Lung (tissue), 12 donors: ENCODE results near the gene TLE1. TPM values are rescaled to one million over a fixed set of nuclear protein-coding genes. Genes with fewer than 3 reads are reported as not detected.

ENCODE experiments used
- ATAC-seq: fragments of 200-7000 bp; cut with Tn5 transposase; one replicate; pipeline ENCODE4 v1.9.1; 2020; ENCODE audit warnings: moderate number of reproducible peaks; ENCODE audit not compliant: insufficient read depth, low FRiP score
- DNase-seq, 3 donors: peaks; one replicate each; pipeline ENCODE4 v3.0.0-alpha.2; 2013 to 2017
- H3K27ac ChIP-seq, 2 donors: one replicate each; pipeline ENCODE4 v1.5.1; 2013; ENCODE audit warnings: mild to moderate bottlenecking in 2 of 2, moderate library complexity in 2 of 2, control low read depth in 1 of 2, inconsistent platforms in 1 of 2, low read depth in 1 of 2, low read length in 1 of 2
- H3K27me3 ChIP-seq, 3 donors: one replicate each; pipeline ENCODE4 v1.5.1; 2013; ENCODE audit warnings: low read length in 2 of 3; ENCODE audit not compliant: control insufficient read depth in 3 of 3, insufficient read depth in 3 of 3
- H3K36me3 ChIP-seq, 4 donors: one replicate each; pipeline ENCODE4 v1.5.1; 2013; ENCODE audit warnings: low read length in 4 of 4, mild to moderate bottlenecking in 1 of 4, moderate library complexity in 1 of 4; ENCODE audit not compliant: control insufficient read depth in 4 of 4, insufficient read depth in 4 of 4
- H3K4me1 ChIP-seq, 5 donors: one replicate each; pipeline ENCODE4 v1.5.1; 2013; ENCODE audit warnings: low read length in 5 of 5, mild to moderate bottlenecking in 2 of 5, moderate library complexity in 1 of 5; ENCODE audit not compliant: control insufficient read depth in 5 of 5, insufficient read depth in 5 of 5
- H3K4me3 ChIP-seq: one replicate; pipeline ENCODE4 v1.5.1; 2013; ENCODE audit warnings: mild to moderate bottlenecking, control low read depth, moderate library complexity
- H3K9ac ChIP-seq, 2 donors: one replicate each; pipeline ENCODE4 v1.5.1; 2013; ENCODE audit warnings: low read length in 2 of 2, control low read depth in 1 of 2; ENCODE audit not compliant: insufficient read depth in 1 of 2
- H3K9me3 ChIP-seq, 4 donors: one replicate each; pipeline ENCODE4 v1.5.1; 2013; ENCODE audit warnings: low read length in 3 of 4, mild to moderate bottlenecking in 1 of 4, moderate library complexity in 1 of 4; ENCODE audit not compliant: control insufficient read depth in 4 of 4, insufficient read depth in 3 of 4
- CTCF ChIP-seq: IDR thresholded peaks from 2 replicates; pipeline ENCODE4 v1.5.1; 2012; ENCODE audit warnings: mild to moderate bottlenecking; ENCODE audit errors: control extremely low read depth, extremely low read depth
- WGBS, 2 donors: extraction: QIAGEN DNeasy Blood & Tissue Kit; methylation state at CpG; one replicate each; pipeline ENCODE4 v1.1.7; 2013; 5-methylcytosine and 5-hydroxymethylcytosine counted together
- polyA plus RNA-seq, 2 donors: library from polyadenylated mRNA; stranded (reverse); fragments of 200-250 nt; gene quantifications; one replicate each; pipeline ENCODE4 v1.2.1, GENCODE V29; 2013
- total RNA-seq, 2 donors: library from RNA; depleted of rRNA in 1 of 2; stranded (reverse); fragments of >200 nt in 1 of 2; gene quantifications; one replicate each; pipeline ENCODE4 v1.2.1, GENCODE V29; 2014 to 2021
- donor health status: control.
- donor health status: control.
- donor health status: Bipolar disorder and iron deficiency.
- donor health status: healthy.
- donor health status: DM: yes; HTN: yes; CAD: no.

The TLE1 gene
- total and polyA plus RNA-seq, 4 donors: 16.8 to 35.2 (median 19.4) TPM

GRCh38 chr9:81669041-81669651 is 20.2 kb downstream of the TLE1 start:
- Histone ChIP-seq H3K36me3 (peaks cover 0 to 8% (median 4%) of the 10 kb centered on the region in 4 donors), H3K9me3 (no peaks in the 10 kb centered on the region), H3K27me3 (no peaks in the 10 kb centered on the region), H3K9ac (no peak overlapping the region), H3K27ac (no peak overlapping the region), H3K4me1 (peaks cover 4 to 48% (median 13%) of the 10 kb centered on the region in 5 donors), H3K4me3 (no peak overlapping the region)
- no peak for TF ChIP-seq CTCF
- 70 to 86% methylated on average over 5 of the region's 5 CpGs for WGBS, 2 donors
- DNase-seq (peak in 1 of 3 donors; percentile 29), ATAC-seq (no peak)

GRCh38 chr9:81666123-81666522 is 23.2 kb downstream of the TLE1 start:
- H3K4me3 ChIP-seq: no peak overlapping the region
- TF ChIP-seq CTCF: no peak
- H3K27me3 ChIP-seq: no peaks in the 10 kb centered on the region
- H3K4me1 ChIP-seq: peaks cover 4 to 47% (median 17%) of the 10 kb centered on the region in 5 donors
- ATAC-seq (no peak), DNase-seq (no peak)
- no peak overlapping the region for H3K9ac ChIP-seq
- WGBS, 2 donors: 93 to 98% methylated on average over 4 of the region's 4 CpGs
- H3K36me3 ChIP-seq: peaks cover 0 to 5% (median 0%) of the 10 kb centered on the region in 4 donors
- no peak overlapping the region for H3K27ac ChIP-seq
- H3K9me3 ChIP-seq: no peaks in the 10 kb centered on the region

- DNase-seq: peak; percentile 83 to 96 (median 96)
Observed at GRCh38 chr9:81665322-81665871, 23.9 kb downstream of the TLE1 start.

More at GRCh38 chr9:81665322-81665871, 23.9 kb downstream of the TLE1 start:
- Histone ChIP-seq H3K27me3 (no peaks in the 10 kb centered on the region), H3K4me1 (peaks cover 4 to 48% (median 17%) of the 10 kb centered on the region in 5 donors), H3K36me3 (peaks cover 0 to 5% (median 0%) of the 10 kb centered on the region in 4 donors), H3K4me3 (no peak overlapping the region), H3K27ac (no peak overlapping the region), H3K9me3 (no peaks in the 10 kb centered on the region), H3K9ac (no peak overlapping the region)
- no peak for ATAC-seq
- 15 to 18% methylated on average over 6 of the region's 6 CpGs for WGBS, 2 donors
- no peak for TF ChIP-seq CTCF
